ENCODE data around the gene SLC22A25. TPM values are rescaled to one million over a fixed set of nuclear protein-coding genes. Genes with fewer than 3 reads are reported as not detected.
"Not testable (repeated sequence)": the region's sequence is repeated elsewhere in the genome, so short reads cannot be mapped to it uniquely, and the experiment has no call there.

SLC22A25 gene
- total RNA-seq, 1 donor from 2014 or later = 33.5 TPM

DNA sequence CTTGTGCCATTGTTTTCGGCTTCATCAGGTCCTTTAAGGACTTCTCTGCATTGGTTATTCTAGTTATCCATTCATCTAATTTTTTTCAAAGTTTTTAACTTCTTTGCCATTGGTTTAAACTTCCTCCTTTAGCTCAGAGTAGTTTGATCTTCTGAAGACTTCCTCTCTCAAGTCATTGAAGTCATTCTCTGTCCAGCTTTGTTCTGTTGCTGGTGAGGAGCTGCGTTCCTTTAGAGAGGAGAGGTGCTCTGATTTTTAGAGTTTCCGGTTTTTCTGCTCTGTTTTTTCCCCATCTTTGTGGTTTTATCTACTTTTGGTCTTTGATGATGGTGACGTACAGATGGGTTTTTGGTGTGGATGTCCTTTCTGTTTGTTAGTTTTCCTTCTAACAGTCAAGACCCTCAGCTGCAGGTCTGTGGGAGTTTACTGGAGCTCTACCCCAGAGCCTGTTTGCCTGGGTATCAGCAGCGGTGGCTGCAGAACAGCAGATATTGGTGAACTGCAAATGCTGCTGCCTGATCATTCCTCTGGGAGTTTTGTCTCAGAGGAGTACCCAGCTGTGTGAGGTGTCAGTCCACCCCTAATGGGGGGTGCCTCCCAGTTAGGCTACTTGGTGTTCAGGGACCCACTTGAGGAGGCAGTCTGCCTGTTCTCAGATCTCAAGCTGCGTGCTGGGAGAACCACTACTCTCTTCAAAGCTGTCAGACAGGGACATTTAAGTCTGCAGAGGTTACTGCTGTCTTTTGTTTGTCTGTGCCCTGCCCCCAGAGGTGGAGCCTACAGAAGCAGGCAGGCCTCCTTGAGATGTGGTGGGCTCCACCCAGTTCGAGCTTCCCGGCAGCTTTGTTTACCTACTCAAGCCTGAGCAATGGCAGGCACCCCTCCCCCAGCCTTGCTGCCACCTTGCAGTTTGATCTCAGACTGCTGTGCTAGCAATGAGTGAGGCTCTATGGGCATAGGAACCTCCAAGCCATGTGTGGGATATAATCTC, 7.6 kb downstream of the SLC22A25 start:
- not testable (repeated sequence) for ATAC-seq; DNase-seq (ENCODE audit: low spot score)

DNA sequence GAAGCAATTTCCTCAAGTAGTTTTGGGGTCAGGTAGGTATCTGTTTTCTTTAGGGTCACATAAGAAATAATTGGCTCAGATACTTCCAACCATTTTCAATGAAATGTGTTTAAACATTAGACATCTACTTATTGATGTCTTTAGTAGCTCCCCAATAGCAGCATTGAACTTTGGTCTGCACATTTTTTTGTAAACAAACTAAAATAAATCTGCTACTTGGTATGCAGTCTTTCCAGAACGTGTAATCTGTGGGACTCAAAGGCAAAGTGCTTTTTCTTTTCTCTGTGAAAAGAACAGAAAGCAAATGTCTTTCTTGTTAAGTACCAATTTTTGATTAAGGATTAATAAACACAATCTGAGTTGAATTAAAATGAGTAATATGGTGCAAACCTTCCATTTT, 13.6 kb downstream of the SLC22A25 start:
- no peak for DNase-seq (ENCODE audit: low spot score)
- ATAC-seq = peak; percentile 33

DNA sequence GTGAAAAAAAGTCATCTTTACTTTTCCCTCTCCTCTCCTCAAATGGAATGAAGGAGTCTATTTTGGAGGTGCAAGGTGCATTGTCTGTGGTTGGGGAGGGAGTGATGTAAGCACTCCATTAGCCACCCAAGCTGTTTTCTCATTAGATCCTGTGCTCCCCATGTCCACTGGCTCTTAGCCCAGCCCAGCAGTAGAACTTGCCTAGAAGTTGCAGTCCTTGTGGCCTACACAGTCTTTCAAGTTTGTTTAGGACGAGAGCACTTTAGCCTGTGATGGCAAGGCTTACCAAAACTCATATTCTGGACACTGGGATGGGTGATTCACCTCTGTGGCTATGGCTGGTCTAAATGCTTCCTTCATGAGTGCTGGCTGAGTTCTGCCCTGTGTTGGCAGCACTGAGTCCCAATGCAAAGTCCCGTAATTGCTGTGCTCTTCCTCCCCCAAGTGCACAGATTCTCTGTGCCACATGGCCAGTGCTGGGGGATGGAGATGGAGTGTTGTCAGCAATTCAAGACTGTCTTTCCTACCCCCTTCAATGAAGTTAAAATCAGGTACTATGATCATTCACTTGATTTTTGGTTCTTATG, 15.8 kb downstream of the SLC22A25 start:
- ATAC-seq (peak; percentile 36), DNase-seq (ENCODE audit: low spot score) (no peak)

DNA sequence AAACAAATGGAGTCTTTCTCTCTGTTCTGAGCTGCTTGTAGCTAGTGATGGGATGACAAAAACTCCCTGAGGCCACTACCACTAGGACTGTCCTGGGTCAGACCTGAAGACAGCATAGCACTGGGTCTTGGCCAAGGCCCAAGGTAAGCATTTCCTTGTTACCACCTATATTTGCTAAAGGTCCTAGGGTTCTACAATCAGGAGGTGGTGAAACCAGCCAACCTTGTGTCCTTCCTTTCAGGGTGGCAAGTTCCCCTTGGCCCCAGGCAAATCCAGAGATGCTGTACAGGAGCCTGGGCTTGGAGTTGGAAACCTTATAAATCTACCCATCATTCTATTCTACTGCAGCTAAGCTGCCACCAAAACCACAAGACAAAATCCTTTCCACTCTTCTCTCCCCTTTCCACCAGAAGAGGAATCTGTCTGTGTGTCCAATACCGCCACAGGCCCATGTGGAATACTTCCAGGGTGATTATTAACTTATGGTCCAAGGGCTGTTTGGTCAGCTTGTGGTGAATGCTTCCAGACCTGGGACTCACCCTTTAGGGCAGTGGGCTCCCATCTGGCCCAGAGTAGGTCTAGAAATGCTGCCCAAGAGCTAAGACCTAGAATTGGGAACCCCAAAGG, 16.8 kb downstream of the SLC22A25 start:
- peak; percentile 58 for ATAC-seq
- DNase-seq (ENCODE audit: low spot score) = no peak

DNA sequence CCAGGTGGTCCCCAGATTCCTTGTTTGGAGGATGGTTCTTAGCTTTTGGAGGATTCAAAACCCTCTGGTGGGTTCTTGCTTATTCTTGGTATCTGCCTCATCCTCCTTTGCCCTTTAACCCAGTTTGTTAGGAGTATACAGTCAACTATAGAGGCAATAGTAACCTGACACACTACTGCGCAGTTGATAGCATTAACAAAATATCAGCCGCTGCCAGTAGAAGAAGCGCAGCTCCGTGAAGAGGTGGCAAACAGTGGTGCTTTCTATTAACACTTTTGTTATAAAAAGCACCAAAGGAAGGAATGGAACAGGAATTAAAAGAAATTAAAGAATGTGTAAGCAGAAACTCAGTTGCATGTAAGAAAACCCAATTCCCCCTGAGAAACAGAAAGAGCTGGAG, 29.3 kb downstream of the SLC22A25 start:
- DNase-seq (ENCODE audit: low spot score) (no peak), ATAC-seq (no peak)

DNA sequence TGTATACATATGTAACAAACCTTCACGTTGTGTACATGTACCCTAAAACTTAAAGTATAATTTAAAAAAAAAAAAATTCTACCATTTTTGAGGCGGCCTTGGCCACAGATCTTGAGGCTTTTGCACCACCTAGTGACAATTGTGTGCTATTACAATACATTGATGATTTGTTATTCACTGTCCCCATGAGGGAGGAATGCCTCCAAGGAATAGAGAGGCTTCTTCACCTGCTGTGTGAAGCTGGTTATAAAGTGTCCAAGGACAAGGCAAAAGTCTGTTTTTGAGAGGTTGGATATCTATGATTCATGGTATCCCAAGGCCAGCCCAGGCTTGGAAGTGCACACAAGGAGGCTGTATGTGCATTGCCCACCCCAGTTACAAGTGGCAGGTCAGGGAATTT, 30.7 kb downstream of the SLC22A25 start:
- ATAC-seq = peak; percentile 40
- no peak for DNase-seq (ENCODE audit: low spot score)

DNA sequence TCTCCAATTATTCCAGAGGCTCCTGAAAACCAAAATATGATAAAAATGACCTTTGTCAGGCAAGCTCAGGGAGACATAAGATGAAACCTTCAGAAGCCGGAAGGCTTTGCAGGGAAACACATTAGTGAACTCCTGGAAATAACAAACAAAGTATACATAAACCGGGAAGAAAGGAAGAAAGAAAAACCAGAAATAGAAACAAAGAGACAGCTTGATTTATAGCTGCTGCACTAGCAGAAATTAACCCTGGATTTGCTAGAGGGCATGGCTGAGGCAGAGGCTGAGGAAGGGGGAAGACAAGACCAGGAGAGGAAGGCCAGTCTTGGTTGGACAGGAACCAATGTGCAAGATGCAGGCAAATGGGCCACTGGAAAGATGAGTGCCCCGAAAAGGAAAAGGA, 33.3 kb downstream of the SLC22A25 start:
- ATAC-seq = no peak
- DNase-seq (ENCODE audit: low spot score) = no peak

Other genes with a start within 250 kb of the SLC22A25 start
- not detected for gene SLC22A8, start 227.8 kb downstream of the SLC22A25 start, total RNA-seq
- 0.18 TPM for gene SLC22A24, start 99.4 kb downstream of the SLC22A25 start, total RNA-seq
- 16.4 TPM for gene SLC22A9, start 126.2 kb upstream of the SLC22A25 start, total RNA-seq
- not detected for gene PLAAT5, start 247.6 kb upstream of the SLC22A25 start, total RNA-seq